IPS-NIHi7 (cell line): ENCODE results near the gene GPHA2.

Source experiments
- DNase-seq: peaks from one replicate; pipeline ENCODE4 v3.0.0; 2012; ENCODE audit warnings: mixed read lengths; ENCODE audit errors: extremely low spot score

Gene GPHA2

DNA sequence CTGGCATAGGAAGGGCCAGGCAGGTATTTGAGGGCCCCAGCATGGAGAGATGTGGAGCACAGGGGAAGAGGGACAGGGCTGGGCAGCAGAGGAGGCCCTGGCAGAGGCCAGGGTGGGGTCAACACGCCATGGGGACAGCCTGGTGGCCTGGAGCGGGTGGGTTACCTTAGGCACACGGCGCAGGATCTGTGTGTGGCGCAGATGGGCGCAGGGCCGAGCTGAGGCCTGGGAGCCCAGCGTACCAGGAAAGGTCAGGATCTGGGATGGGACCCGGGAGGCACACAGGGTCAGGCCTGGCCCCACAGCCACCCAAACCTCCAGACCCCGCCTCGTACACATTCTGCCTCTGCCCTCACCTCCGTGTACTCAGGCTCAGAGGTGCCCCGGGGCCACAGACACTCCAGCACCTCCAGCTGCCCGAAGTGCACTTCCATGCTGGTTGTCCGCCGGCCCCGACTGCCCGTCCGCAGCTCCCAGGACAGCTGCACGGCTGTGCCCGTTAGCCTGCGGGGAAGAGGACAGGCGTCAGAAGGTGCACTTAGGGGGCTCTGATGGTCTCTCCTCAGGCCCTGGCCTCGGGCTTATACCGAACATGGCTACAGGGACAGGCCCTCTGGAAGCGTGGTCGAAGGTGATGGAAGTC lies 25.1 kb downstream of the GPHA2 start:
- no peak for DNase-seq

DNA sequence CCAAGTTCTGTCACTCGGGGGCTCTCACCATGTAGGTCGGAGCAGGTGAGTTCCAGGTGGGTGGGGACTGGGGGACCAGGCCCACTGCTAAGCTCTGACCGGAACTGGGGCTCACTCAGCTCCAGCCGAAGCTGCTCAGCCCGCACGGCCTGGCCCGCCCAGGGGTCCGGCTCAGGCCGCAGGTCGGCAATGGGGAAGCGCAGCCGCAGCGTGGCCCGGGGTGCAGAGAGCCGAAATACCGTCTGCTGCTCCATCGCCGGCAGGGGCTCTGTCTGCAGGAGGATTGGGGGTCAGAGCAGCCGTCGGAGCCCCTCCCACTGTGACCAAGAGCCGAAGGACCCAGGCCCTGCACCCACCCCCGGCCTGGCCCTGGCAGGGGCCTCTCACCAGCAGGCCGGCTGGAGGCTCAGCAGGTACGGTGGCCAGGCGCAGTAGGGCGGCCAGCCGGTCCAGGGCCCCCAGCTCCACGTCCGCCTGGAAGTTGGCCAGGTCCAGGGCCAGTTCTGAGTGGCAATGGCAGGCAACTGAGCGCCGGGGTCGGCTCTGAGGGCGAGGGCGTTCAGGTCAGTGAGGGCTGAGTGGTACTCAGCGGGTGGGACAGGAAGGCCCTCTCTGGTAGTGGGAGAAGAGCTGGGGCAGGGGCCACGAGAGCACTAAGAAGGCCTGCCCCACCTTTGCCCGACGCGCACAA lies 25.9 kb downstream of the GPHA2 start:
- DNase-seq = no peak

DNA sequence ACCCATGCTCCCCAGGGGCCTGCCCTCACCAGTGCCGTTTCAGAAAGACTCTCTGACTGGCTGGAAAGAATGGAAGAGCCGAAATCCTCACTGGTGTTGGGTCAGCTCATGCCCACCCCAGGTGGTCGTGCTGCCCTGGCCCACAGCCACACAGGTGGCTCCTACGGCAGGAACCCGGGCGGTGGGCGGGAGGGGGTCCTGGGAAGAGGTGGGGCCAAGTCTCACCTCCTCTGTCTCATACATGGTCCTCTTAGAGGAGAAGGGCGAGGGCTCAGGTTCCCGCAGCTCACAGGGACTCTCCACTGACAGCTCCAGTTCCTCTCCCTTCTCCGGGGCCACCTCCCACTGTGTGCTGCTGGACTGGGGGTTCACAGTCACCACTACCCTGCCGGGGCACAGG lies 26.9 kb downstream of the GPHA2 start:
- no peak for DNase-seq

DNA sequence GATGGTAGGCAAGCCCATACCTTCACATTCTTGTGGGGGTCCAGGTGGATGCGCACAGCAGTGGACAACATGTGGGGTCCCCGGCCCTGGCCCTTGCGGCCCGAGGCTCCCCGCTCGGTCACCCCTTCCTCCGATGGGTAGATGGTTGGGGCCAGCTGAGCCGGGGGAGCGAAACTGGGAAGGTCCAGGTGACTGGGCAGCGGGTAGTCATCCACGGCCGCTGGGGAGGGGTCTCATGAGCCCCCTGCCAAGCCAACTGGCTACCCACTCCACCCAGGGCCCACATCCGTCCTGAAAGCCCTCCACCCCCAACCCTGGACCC lies 29.4 kb downstream of the GPHA2 start:
- no peak for DNase-seq

DNA sequence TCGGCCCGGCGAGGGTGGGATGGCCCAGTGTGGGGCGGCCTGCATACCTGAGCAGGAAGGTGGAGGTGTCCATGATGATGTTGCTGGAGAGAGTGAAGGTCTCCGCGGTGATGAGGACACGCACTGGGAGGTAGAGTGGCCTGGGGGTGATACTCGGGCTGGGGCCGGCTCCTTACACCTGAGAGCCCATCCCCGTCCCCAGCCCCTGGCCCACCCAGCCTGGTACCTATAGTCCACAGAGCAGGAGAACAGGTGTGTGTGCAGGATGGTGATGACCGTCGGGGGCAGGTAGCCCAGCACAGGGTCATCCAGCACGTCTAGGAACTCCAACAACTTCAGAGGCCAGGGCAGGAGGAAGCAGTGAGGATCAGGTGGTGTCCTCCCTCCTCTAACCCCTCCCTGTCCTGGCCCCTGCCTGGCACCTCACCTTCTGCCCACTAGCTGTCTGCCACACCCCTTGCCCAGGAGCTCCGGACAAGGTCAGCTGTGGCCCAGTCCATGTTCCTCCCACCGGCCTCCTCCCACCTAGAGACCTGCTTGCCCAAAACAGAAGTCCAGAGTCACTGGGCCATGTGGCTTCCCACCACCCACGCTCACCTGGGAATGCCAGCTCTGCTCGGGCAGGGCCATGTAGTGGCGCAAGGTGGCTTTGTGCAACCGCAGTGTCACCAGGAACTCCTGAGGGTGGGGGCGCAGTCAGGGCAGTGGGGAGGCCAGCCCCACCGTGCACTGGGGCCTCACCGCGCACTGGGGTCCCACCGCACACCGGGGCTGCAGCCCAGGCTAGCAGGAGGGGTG lies 30.0 kb downstream of the GPHA2 start:
- DNase-seq = no peak

DNA sequence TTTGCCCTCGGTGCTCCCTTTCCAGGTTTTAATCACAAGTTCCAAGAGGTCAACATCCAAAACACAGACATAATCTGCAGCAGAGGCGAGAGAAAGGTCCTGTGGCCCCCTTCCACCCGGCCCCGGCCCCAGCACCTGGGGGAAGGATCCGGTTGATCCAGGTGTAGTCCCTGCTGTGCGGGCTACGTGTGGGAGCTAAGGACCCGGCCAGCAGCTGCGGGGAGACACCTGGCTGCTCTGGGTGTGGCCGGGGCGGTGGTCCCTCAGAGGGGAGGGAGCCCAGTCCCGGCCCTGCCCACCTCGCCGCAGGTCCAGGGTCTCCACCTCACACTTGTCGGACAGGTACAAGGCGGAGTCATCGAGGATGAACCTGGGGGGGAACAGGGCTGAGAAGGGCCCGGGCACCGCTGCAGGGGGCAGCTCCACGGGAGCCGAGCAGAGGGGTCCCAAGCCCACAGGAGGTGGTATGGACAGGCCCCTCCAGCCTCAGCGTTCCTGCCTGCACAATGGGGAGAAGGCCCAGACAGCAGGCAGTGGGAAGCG lies 32.3 kb downstream of the GPHA2 start:
- DNase-seq = no peak

DNA sequence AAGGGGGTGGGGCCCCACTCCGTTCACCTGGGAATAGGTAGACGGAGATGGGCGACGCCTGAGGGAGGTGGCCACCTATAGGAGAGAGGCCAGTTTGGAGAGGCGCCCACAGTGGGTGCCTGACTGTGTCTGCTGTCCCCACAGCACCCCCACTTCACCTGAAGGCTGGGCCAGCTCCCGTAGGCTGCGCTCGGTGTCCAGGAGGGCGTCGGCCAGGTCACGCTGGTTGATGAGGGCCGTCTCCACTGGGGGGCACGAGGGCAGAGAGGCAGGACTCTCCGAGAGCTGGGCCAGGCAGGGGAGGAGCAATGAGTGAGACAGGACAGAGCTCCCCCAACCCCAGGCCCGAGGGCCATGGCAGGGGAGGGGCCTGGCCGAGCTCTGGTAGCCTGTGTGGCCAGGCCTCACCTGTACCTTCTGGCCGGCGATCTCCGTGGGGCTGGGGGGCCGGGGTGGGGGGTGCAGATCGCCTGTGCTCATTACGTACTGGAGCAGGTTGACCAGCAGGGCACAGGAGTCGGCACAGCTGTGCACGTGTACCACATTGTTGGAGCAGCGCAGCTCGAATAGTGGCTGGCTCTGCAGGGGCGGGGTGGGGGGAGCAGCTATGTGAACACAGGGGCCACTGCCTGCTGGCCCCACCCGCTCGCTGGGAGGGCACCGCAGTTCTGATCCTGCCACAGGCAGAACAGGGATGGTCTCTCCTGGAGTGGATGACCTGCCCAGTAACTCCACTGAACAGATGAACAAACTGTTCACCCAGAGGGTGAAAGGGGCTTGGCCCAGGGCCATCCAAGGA lies 33.4 kb downstream of the GPHA2 start:
- no peak for DNase-seq

DNA sequence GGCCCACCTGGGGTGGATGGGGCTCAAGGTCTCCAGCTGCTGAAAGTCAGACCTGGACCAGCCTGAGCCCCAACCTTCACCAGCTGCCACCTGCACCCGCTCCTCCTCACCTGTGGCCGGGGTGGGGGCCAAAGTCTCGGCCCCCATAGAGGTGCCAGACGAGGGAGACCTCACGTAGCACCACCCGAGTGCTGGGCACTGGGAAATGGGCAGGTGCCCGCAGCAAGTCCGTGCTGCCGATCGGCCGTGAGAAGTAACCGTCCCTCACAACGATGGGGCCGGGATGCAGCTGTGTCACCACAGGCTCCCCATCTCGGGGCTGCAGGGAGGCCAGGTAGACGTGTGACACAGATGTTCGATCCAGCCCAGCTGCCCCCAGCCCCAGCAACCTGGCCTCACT lies 34.9 kb downstream of the GPHA2 start:
- DNase-seq = no peak

DNA sequence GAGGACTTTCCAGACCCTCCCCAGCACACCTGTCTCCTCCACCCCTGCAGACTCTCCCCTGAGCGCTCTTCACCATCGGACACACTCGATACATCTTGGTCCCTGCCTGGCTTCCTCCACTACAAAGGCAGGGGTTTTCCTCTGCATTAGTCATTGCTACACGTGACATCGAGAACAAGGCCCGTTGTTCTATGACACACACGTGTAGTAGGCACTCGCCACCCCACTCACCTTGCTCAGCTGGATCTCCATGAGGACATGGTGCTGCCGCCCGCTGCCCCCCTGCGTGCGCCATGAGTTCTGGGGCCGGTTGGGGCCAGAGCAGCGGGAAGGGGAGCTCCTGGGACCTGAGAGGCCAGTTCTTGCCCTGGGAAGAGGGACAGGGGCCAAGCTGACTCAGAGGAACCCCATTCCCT lies 35.4 kb downstream of the GPHA2 start:
- DNase-seq = no peak

DNA sequence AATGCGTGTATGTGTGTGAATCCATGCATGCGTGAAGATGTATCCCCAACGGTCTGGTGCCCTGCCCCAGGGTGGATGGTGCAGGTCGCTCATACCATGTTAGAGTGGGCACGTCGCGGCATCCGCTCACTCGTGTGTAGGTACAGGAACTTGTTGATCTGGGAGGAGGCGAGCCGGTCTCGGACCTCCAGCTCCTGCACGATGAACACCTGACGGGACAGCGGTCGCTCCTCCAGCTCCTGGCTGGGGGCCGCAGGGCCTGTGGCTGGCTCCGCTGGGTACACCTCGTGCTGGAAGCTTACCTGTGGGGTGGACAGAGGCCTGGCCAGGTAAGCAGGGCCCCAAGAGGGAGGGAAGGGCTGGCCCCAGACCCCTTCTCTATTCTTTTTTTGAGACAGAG lies 37.2 kb downstream of the GPHA2 start:
- no peak for DNase-seq

DNA sequence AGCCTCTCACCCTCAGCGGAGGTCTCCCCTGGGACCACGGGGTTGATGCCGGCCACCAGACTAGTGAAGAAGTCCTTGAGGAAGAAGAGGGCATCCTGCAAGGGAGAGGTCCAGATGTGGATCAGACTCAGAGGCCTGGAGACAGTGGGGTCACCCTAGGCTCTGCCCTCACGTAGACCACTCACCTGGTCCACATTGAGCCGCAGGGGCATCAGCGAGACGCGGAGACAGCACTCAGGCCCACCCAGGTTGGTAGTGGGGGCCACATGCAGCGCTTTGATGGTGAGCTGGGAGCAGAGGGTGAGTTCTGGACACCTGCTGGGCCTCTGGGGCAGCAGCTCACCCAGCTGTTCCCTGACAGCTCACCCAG lies 37.6 kb downstream of the GPHA2 start:
- DNase-seq = no peak

DNA sequence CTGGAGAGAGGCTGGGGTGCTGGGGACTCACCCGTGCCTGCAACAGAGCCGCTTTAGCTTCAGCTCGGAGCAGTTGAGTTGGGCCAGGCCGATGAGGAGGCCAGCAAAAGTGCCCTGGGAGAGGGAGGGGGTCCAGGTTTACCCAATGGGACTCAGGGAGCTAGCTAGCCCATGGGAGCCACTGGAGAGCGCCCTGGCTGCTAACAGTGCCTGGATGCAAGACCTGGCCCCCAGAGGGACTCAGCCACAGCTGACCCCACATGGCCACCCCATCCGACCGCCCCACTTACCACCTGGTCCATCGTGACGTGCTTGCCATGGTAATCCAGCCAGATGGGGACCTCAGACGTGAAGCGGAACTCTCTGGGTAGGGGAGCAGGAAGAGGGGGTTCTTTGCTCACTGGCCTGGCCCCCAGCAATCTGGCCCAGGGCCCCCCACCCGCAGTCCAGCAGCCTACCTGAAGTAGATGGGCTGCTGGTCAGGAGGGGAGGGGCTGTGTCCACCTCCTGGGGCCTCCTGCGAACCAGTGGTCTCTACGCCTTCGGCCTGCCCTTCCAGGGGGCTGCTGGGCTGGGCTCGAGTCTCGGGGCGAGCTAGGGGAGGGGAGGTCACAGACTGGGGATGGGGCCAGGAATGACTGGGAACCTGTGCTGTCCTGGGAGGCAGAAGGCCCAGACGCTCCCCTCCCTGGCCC lies 38.2 kb downstream of the GPHA2 start:
- no peak for DNase-seq

DNA sequence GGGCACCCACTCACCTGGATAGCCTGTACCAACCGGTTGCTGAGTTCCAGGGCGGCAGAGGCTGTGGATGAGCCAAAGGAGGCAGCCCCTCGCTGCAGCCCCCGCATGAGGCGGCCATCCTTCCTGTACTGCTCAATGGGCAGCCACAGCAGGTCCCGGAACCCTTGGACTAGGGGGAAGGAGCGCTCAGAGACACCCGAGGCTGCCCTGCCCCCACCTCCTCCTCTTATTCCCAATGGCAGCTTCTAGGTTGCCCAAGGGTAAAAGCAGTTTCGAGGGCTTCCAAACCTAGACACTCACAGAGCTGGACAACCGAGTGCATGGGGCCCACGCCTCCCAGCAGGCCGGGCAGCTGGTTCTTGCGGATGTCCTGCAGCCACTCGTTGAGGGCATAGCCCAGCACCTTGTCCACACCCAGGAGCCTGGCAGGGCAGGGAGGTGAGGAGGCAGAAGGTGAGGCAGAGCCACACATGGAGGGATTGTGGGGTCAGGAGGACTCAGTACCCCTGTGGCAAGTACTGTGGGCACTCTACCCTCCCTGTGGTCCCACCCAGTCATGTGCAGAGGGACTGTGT lies 39.2 kb downstream of the GPHA2 start:
- no peak for DNase-seq

DNA sequence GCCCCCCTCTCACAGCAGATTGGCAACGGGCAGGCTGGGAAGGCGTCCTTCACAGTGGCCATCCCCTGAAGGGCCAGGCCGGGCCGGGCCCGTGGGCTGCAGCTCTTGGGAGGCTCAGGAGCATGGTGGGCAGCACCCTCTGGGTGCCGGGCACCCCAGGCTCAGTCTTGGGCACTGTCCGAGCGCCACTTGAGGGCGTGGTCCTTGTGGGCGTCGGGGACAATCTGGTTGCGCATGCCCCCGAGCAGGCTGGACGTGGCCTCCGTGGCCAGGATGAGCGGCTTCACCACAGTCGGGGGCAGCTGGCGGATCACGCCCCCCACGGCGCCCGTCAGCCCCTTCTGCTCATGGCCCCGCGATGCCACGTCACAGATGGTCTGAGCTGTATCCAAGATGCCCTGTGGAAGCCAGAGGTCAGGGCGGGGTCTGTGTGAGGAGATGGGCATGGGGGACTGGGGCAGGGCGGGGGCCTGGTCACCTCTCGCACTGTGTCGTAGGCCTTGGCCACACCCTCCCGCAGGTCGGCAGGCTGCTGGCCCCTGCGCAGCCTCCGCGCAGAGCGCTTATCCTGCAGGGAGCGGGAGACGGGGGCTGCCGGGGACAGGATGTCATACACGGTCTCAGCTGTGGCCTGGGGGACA lies 40.8 kb downstream of the GPHA2 start:
- DNase-seq = no peak

DNA sequence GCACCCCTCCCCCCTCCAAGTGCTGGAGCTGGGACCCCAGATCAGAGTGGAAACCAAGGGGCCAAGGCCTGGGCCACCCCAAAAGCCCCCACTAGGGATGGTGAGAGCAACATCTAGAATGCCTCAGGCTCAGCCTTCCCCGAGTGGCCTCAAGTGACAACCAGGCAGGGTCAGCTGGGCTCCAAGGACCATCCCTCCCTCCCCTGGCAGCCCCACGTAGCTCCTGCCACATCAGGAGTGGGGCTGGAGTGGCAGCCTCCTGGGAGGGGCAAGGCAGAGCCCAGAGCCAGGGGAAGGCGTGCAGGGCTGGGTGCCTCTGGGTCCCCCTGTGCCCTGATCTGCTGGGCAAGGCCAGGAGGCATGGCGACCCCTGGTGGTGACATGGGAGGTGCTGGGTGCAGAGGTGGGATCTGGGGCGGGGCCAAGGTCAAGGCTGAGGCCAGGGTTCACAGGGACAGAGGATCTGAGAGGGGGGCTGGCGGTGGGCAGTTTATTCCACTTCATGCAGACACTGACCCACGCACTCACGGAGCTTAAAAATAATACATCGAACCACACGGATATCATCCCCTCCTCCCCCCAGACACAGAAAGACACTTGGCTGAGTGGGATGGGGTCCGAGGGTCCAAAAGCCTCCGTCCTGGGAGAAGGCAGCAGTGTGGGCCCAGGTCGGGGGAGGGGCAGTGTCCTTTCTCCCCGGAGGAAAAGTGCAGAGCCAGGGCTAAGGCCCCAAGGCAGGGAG lies 41.5 kb downstream of the GPHA2 start:
- peak; percentile 96 for DNase-seq

DNA sequence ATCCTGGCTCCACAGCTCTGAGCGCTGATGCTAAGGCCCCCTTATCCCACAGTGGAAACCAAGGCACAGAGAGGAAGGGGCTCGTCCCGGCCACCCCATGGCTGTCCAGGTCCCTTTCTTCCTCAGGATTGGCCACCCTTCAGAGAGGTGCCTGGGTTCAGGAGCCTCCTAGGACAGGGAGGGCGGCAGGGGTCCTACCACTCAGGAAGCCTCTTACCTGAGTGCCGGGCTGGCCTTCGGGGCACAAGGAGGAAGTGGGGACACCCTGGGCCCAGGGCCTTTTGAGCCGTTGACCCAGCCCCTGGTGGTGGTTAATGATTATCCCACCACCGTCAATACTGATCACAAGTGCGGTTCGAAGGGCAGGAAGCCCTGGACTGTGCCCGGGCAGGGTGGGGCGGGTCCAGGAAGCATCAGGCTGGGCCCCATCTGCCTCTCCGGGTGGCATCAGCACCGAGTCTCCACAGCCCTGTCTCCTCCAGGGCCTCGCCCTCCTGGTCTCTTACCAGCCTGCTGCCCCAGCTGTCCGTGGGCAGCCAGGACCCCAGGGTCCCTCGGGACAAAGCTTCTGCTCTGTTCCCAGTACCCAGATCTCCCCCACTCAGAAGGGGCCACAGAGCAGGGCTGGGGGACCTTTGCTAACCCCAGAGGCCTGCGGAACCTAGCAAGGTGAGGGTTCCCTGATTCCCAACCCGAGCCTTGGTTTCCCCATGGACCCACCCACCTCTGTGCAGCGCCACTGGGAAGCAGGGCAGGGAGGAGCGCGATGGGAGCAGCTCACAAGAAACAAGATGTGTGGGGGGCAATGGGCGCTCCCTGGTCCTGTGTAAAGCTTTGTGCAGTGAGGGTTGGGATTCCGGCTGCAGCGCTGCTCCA lies 42.3 kb downstream of the GPHA2 start:
- no peak for DNase-seq

DNA sequence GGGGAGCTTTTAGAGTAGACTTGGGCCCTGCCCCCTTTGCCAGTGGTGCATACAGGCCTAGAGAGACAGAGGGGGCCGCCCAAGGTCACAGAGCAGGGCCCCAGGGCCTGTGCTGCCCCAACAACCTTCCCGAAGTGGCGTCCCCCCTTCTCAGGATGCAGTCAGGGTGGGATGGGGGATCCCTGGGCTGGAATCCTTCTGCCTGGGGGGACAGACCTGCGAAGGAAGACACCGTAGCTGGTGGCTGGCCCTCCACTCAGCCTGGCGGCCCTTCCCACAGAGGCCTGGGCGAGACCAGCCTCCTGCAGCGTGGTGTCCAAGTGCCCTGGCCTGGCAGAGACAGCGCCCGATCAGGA lies 42.9 kb downstream of the GPHA2 start:
- DNase-seq = no peak

DNA sequence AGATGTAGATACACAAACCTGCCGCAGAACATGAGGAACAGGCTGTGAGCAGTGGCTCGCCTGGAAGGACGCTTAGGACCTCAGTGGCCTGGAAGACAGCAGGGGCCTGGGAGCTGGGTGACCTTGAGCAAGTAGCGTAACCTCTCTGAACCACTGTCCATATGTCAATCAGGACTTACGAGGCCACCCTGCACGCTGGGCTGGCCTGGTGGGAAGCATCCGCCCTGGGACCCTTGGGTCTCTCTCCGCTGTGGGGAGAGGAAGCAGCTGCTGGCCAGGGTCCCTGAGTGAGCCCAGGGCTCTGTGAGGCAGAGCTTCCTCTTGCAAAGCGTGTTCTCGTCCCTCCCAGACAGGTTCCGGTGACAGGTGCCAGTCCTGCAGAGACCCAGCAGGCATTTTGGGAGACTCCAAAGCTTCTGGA lies 43.3 kb downstream of the GPHA2 start:
- DNase-seq = no peak

DNA sequence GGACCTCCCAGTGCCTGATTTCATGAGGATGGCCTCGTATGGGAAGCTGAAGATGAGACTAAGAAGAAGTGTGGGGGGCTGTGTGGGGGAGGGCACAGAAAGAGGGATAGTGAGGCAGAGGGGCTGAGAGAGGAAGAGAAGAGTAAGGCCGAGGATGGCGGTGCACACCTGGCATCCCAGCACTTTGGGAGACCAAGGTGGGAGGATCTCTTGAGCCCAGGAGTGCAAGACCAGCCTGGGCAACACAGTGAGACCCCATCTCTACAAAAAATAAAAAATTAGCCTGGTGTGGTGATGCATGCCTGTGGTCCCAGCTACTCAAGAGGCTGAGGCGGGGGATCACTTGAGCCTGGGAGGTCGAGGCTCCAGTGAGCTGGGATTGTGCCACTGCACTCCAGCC lies 43.8 kb downstream of the GPHA2 start:
- no peak for DNase-seq
